GM12891 (cell line): ENCODE measurements around the gene DBNL.

Source experiments
- POLR2A ChIP-seq: IDR thresholded peaks from 2 replicates; pipeline ENCODE4 v1.6.1; 2011; ENCODE audit warnings: low read depth, low read length, control low read depth
- POLR2AphosphoS5 ChIP-seq: IDR thresholded peaks from 2 replicates; pipeline ENCODE4 v1.6.1; 2011; ENCODE audit warnings: low read depth, low read length, control low read depth
- POU2F2 ChIP-seq: IDR thresholded peaks from 2 replicates; pipeline ENCODE4 v1.6.1; 2011; ENCODE audit warnings: low read depth, mild to moderate bottlenecking, control low read depth, low read length, moderate library complexity
- TAF1 ChIP-seq: IDR thresholded peaks from 2 replicates; pipeline ENCODE4 v1.6.1; 2011; ENCODE audit warnings: low read depth, low read length, control low read depth

DNA sequence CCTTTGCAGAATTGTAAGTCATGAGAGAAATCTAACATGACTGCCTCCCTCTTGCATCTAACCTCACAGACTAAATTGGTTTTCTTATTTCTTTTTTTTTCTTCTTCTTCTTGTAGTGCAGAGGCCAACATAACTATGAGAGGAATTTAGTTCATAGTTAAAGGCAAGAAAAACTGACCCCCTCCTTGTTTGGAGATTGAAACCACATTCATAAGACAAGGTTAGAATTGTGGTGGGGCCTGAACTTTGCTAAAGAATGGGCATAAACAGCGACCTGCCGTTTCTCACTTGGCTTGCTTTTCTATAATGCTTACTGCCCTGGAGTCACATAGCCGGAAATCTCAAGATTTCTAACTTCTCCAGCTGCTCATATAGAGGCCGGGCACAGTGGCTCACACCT, 40.2 kb downstream of the DBNL start:
- TF ChIP-seq POLR2A (no peak), POLR2AphosphoS5 (no peak), TAF1 (no peak), POU2F2 (no peak)
